DLD1 (cell line): ENCODE results near the gene RPL7L1.
"Not testable (repeated sequence)": the region's sequence is repeated elsewhere in the genome, so short reads cannot be mapped to it uniquely, and the experiment has no call there.

Experiments used
- in situ Hi-C: cut with HindIII; loops from 2 replicates; pipeline ENCODE4 v1.10.0; 2017; ENCODE audit warnings: low sequenced_read_pairs

Gene RPL7L1

DNA sequence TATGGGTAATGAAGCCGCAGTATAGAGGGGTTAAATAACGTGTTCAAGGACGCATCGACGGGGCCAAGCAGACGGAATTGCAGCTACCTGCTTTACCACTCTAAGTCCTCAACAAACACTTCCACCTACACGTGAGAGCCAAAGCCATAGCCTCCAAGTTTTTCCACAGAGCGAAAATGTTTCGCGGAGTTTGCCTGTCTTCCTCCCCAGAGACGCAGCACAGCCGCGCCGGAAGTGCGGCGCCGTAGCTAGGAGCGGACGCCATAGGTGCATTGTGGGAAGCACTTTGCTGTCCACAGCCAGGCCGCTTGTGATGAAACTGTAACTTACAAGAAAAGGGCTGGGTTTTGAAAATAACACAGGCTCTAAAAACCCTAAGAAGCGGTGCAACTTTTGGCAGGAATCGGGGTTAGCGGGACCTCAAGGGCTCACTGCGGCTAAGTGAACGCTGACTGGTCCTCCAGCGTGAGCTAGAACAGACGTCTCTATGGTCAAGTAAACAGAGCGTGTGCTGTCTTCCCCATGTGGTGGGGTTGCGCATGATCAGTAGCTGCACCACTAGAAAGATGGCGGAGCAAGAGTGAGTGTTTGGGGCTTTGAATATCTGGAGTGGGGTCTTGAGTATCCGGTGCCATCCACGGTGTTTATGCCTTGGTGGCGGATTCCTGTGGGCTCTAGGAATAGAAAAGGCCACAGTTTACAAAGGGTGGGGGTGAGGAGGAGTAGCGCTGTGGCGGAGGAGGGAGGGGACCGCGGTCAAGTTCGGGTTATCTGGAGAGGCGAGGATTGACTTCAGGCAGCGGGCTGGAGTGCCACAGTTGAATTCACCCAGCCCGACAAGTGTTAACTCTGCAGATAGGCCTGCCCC is at the start of gene RPL7L1:
TSS of gene RPL7L1 (plus strand) at position 245 of the 868 bp plus-strand sequence. CDS start at position 540, 295 bp downstream.
- in situ Hi-C loops, result no loop called here

DNA sequence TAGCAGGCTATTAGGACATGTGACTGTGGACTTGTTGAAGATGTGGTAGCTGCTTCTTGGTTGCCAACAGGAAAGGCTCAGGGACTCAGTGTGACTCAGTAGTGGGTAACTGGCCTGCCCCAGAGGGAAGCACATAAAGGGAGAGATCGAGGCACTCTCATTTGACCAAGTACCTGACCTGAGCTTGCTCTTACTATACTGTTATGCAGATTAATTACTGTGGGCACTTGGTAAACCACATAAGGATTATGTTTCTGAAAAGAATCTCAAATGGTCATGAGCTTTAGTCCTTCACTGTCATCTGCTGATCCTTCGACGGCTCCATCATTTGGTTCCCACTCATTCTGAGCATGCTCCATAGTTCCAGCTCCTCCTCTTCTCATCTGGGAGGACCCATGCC is 48.2 kb upstream of the RPL7L1 start:
- in situ Hi-C loops, result no loop called here

DNA sequence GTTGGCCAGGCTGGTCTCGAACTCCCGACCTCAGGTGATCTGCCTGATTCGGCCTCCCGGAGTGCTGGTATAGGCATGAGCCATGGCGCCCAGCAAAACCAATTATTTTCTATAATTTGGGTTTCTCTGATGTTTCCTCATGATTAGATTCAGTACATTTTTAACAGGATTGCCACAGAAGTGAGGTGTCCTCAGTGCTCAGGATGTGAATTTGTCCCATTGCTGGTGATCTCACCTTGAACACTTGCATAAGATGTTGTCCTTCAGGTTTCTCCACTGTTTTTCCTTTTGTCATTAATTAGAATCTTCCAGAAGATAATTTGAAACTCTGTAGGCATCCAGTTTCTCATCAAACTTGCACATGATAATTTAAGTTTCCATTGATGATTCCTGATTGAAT is 45.4 kb upstream of the RPL7L1 start:
- in situ Hi-C loops, result no loop called here

DNA sequence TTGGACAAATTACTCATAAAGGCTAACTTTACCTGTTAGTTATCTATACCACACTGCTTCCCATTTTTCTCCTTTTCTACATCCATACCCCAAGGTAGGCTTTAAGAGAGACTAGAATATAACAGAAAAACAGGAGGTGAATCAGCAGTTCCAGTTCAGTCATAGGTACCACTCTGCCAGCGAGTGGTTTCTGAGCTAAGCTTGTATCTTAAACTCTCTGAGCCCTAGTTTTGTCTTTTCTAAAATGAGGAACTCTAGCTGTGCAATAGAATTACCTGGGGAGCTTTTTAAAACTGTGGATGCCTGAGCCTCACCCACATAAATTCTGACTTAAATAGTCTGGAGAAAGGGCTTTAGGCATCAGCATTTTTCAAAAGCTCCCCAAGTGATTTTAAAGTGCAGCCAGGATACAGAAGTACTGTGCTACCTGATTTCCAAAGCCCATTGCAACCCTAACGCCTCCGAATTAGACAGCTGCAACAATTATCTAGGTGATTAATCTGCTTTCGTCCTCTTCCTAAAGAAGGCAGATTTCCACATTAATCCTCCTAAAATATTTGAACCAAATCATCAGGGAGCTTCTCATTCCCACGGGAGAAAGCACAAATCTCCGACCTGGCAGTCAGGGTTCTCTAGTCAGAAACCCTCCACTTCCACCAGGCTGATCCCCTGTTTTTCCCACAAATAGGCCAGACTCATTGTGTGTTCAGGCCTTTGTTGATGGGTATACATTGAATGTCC is 37.4 kb upstream of the RPL7L1 start:
- in situ Hi-C loops, result no loop called here

DNA sequence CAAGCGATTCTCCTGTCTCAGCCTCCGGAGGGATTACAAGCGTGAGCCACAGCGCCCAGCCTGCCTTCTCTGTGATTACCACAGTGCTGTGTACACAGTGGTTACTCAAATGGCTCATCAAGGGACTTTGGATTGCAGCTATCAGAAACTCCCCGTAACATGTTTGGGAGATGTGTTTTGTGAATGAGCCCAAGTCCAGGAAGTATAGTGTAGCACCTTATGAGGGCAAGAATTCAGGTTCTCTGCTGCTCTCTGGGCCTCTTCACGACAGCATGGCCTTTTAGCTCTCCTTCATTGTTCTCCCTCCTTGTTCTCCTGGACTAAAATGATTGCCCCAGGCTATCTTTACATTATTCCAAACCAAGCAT is 34.1 kb upstream of the RPL7L1 start:
- in situ Hi-C loops, result no loop called here

DNA sequence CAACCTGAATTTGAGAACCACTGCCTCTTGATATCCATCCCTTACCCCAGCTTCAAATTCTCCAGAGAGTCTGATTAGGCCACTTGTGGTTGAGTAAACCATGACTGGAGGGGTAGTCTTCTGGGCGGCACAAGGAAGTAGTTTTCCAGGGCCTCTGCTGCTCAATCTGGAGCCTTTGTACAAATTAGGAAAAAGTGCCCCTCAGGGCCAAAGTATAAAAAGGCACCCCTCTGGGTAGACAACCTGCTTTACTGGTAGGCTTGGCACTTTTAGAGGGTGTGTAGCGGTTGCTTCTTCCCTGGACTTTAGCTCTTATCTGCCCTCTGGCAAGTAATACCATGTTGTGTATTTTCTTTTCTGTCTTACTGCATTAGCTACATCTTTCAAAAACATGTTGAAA is 32.9 kb upstream of the RPL7L1 start:
- in situ Hi-C loops, result no loop called here

DNA sequence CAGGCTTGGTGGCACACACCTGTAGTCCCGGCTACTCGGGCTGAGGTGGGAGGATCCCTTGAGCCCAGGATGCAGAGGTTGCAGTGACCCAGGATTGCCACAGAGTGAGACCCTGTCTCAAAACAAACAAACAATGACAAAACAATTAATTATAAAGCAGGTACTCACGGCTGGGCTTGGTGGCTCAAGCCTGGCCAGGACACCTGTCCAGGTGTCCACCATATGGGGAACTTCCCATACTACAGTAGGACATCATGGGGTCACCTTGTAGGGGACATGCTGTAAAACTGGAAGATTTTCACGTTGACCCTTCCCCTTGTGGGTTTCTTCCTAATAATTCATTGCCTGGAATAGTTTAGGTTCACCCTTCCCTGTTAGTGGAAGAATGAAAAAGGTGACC is 30.7 kb upstream of the RPL7L1 start:
- in situ Hi-C loops, result no loop called here

DNA sequence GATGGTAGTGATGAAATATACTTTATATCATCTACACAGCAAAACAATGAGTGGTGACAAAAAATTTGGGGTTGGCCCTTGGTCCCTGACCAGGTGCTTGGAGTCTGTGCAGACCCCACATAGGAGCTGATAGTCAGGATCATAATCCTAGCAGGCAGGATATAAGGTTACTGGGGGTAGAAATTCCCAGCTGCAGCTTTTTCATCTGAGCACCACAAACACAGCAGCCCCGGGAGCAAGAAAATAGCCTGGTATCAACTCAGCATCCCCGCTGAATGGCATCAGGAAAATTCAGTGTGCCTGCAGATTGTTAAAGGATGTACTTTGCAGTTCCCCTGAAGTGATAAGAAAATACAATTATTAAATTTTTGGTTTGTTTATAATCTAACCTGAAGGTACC is 27.8 kb upstream of the RPL7L1 start:
- in situ Hi-C loops, result loop anchor here (5.0 kb wide), 1 partner anchor 39 kb away; no protein-coding TSS in a partner anchor

DNA sequence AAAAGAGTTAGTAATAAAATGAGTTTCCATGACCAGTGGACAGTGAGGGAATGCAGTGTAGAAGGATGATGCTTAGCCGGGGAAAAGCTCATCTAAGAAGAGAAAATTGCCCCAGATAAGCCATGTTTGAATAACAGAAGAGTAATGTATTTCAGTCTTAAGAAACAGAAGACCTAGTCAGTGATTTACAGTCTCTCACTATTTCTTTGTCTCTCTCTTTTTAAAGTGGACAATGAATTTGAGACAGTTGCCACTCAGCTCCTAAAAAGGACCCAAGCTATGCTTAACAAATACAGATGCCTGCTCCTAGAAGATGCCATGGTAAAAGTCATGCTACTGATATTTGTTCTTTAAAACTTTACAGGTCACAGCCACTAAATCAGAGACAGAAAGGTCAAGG is 19.4 kb upstream of the RPL7L1 start:
- in situ Hi-C loops, result no loop called here

DNA sequence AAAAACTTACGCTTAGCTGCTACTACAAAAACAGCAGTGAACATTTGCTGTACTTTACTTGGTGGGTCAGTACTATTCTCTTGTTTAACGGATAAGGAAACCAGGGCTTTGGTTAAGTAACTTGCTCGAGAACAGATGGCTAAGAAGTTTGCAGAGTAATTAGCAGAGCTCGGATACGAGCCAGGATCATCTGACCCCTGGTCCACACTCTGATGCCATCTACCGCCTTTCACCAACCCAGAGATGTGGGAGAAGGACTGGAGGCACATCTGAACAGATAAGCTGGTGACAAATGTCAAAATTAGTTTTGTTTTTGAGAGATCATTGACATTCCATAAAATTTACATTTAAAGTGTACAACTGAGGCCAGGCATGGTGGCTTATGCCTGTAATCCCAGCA is 18.9 kb upstream of the RPL7L1 start:
- in situ Hi-C loops, result no loop called here

DNA sequence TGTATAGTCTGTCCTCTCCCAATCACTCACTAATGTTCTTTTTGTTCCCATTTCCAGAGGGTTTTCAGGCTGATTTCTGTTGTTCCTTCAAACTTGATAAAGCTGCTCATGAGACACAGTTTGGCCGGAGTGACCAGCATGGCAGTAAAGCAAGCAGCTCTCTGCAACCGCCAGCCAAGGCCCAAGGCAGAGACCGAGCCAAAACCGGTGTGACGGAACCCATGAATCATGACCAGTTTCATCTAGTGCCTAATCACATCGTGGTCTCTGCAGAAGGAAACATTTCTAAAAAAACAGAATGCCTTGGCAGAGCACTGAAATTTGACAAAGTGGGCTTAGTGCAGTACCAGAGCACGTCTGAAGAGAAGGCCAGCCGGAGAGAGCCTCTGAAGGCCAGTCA is 14.8 kb upstream of the RPL7L1 start:
- in situ Hi-C loops, result no loop called here

DNA sequence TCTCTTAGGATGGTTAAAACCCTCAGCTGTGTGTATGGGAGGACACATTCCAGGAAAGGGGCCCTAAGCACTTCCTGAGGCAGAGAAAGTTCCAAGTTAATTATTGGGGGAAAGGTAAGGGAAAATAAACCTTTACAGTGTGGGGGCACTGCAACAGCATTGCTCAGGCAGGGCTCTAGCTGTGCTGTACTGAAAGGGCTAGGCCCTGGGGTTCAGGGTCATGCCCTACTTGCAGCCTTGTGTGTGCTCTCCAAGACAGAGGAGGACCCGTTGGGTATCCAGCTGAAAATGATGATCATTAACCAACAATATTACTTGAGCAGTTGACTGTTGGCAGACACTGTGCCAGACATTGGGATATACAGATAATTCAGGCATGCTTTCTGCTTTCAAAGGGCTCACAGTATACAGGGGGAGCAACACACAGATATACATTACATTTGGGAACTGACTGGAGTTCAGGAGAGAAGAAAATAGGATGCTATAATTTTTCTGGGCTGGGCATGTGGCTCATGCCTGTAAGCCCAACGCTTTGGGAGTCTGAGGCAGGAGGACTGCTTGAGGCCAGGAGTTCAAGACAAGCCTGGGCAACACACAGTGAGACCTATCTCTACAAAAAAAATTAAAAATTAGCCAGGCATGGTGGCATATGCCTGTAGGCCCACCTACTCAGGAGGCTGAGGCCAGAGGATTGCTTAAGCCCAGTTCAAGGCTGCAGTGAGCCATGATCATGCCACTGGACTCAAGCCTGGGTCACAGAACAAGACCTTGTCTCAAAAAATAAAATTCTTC is 9.1 kb upstream of the RPL7L1 start:
- in situ Hi-C loops, result no loop called here

DNA sequence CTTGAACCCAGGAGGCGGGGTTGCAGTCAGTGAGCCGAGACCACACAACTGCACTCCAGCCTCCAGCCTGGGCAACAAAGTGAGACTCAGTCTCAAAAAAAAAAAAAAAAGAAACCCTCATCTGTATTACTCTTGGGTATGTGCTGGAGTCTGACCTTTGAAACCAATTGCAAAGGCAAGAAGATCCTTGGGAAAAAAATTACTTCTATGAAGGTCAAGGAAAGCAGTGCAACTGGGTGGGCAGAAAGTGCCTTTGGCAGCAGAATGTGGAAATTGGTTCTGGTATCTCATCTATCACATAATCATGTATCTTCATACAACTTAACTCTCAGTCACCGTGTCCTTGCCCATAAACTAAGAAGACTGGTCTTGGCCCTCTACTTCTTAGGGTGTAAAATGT is 7.7 kb upstream of the RPL7L1 start:
- in situ Hi-C loops, result no loop called here

DNA sequence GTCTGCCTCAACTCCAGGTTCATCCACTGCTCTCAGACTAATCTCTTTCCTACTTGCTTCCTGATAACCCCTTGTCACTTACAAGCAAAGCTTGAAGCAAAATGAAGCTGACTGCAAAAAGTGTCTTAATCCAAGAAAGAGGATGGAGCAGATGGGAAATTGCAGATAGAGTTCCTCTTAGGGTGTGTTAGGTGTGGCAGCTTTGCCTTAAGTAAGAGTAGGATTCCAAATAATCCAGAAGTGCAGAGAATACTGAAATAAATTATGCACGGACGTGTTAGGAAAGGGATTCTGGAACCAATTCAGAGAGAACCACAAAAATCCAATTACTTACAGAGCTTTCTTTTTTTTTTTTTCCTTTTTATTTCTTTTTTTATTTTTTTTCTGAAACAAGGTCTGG is 6.1 kb upstream of the RPL7L1 start:
- in situ Hi-C loops, result no loop called here

DNA sequence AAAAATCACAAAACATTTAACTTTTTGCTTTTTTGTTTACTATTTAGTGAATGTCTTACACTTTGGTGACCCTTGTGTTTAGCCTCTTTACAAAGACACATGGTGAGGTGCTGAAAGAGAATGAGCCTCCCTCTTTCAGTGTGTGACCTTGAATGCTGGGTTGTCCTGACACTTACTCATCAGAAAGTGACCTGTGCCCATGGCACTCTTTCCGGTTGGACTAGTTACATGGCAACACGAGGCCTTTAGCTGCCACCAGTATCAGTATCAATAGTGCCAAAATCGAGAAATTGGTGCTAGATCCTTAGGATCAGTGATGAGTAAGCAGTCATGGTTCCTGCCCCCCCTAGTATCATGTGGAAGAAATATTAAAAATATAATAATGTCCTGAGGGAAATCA is 1.7 kb upstream of the RPL7L1 start:
- in situ Hi-C loops, result no loop called here

DNA sequence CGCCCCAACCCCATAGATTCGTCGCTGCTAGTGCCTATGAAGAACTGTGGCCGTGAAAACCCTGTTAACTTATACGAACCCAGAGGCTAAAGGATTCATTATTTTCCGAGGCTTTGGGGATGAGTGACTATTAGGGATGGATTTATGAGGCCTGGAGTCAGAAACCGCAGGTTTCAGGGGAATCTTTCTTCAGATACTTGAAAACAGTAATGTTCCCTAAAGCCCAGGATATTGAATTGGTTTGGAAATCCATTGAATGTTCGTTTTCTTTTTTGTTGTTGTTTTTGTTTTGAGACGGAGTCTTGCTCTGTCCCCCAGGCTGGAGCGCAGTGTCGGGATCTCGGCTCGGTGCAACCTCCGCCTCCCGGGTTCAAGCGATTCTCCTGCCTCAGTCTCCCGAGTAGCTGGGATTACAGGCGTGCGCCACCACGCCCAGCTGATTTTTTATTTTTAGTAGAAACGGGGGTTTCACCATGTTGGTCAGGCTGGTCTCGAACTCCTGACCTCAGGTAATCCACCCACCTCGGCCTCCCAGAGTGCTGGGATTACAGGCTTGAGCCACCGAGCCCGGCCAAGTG is 913 bp downstream of the RPL7L1 start:
- in situ Hi-C loops, result not testable (repeated sequence)

DNA sequence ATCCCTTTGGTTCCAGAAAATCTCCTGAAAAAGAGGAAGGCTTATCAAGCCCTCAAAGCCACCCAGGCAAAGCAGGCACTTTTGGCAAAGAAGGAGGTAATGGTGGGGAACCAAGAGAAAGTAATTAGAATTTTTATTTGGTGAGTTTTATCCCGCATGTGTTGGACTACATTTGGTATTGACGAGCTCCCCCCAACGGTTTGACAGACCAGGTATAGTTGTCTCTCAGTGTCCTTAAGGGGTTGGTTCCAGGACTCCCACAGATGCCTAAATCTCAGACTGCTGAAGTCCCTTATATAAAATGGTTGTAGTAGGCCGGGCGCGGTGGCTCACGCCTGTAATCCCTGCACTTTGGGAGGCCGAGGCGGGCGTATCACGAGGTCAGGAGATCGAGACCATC is 1.5 kb downstream of the RPL7L1 start:
- in situ Hi-C loops, result not testable (repeated sequence)

DNA sequence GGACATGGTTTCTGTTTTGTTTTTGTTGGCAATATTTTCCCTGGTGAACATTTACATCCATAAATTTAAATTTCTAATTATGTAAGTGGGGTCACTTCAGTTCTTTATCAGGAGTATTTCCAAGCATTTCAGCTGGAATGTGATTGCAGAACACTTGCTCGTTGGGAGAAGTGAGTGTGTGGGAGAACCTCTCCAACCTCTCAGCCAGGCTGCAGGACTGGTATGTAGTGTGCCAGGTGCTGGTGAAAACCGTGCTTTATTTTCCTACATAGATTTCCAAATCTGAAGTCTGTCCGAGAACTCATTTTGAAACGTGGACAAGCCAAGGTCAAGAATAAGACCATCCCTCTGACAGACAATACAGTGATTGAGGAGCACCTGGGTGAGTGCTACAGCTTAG is 6.3 kb downstream of the RPL7L1 start:
- in situ Hi-C loops, result no loop called here

DNA sequence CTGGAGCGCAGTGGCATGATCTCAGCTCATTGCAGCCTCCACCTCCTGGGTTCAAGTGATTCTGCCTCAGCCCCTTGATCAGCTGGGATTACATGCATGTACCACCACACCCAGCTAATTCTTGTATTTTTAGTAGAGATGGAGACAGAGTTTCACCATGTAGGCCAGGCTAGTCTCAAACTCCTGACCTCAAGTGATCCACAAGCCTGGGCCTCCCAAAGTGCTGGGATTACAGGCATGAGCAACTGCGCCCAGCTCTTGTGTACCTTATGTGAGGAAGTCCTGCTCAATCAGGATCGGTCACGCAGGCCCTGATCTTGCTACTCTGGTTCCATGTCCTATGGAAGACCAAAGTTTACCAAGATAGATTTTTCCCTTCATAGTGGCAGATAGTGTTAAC is 8.8 kb downstream of the RPL7L1 start:
- in situ Hi-C loops, result not testable (repeated sequence)

DNA sequence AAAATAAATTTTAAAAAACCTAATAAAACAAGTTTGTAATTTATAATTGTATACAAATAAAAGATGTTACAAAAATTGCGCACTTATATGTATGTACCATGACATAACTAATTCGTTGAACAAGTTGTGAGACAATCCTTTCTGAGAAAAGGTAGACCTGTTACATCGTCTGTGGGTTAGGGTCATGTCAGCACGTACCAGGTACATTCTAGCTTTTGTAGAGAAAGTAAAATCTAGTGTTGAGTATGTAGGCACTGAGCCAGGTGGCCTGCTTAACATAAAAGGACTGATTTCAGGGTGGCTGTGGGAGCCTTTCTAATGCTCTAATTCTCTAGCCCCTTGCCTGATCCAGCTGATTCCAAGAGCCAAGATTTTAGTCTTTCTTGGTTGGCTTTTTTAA is 10.4 kb downstream of the RPL7L1 start:
- in situ Hi-C loops, result no loop called here
